ENCODE results near the gene VILL. TPM values are rescaled to one million over a fixed set of nuclear protein-coding genes. Genes with fewer than 3 reads are reported as not detected.

The VILL gene
- polyA plus RNA-seq, 2 donors = 4.9 to 16.7 TPM

DNA sequence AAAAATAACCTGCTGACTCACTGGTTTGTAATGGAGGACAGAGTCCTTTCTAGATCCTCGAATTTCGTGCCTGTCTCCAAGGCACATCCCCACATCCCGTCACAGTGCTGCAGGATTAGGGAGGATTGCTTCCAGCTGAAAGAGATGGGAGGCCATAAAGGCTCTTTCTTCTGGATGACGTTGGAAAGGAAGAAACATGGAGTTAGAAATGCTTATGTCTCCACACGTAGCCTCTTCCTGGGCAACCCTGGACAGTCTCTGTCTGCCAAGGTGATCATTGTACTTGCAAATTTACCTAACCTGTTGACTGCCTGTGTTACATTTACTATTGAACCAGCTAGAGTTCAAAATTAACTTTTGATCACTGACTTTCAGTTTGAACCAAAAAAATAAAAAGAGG lies 27.6 kb upstream of the VILL start:
- no peak overlapping the region for H3K4me3 ChIP-seq (ENCODE audit: low read depth in 1 of 2, low read length in 2 of 2)
- no peaks in the 10 kb centered on the region for H3K9me3 ChIP-seq (ENCODE audit: control insufficient read depth in 2 of 2, insufficient read depth in 1 of 2, low read depth in 1 of 2, low read length in 1 of 2)
- peaks cover 0 to 2% of the 10 kb centered on the region in 2 donors for H3K4me1 ChIP-seq (ENCODE audit: control insufficient read depth in 2 of 2, insufficient read depth in 2 of 2, low read length in 1 of 2)
- no peaks in the 10 kb centered on the region for H3K27me3 ChIP-seq (ENCODE audit: control insufficient read depth in 1 of 2, insufficient read depth in 2 of 2, low read length in 2 of 2)
- WGBS, 2 donors = 71 to 72% methylated on average over 5 of the region's 5 CpGs
- no peaks in the 10 kb centered on the region for H3K36me3 ChIP-seq (ENCODE audit: control insufficient read depth in 2 of 2, insufficient read depth in 2 of 2, low read length in 1 of 2)
- H3K27ac ChIP-seq (ENCODE audit: low read depth in 2 of 2, low read length in 1 of 2) = no peak overlapping the region

DNA sequence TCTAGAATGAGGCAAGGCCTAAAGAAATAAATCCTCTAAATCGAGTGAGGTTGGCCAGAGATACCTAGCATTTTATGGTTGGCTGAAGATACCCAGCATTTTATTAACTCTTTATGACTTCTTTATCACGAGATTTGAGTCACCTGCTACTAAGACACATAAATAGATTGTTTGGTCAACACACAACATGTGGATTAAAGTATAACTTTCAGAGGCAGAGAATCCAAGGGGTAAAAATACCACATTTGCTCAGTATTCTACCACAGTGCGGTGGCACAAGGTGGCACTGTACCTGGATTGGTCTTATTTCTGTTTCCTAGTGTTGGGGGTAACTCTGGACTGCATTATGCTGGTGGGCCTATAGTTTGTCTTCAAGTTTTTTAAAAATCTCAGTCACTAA lies 27.0 kb upstream of the VILL start:
- H3K9me3 ChIP-seq (ENCODE audit: control insufficient read depth in 2 of 2, insufficient read depth in 1 of 2, low read depth in 1 of 2, low read length in 1 of 2) = no peaks in the 10 kb centered on the region
- H3K4me3 ChIP-seq (ENCODE audit: low read depth in 1 of 2, low read length in 2 of 2) = no peak overlapping the region
- no peaks in the 10 kb centered on the region for H3K27me3 ChIP-seq (ENCODE audit: control insufficient read depth in 1 of 2, insufficient read depth in 2 of 2, low read length in 2 of 2)
- H3K4me1 ChIP-seq (ENCODE audit: control insufficient read depth in 2 of 2, insufficient read depth in 2 of 2, low read length in 1 of 2) = peaks cover 0 to 2% of the 10 kb centered on the region in 2 donors
- H3K27ac ChIP-seq (ENCODE audit: low read depth in 2 of 2, low read length in 1 of 2) = no peak overlapping the region
- WGBS, 2 donors = 64 to 80% methylated on average over 3 of the region's 3 CpGs
- H3K36me3 ChIP-seq (ENCODE audit: control insufficient read depth in 2 of 2, insufficient read depth in 2 of 2, low read length in 1 of 2) = no peaks in the 10 kb centered on the region

DNA sequence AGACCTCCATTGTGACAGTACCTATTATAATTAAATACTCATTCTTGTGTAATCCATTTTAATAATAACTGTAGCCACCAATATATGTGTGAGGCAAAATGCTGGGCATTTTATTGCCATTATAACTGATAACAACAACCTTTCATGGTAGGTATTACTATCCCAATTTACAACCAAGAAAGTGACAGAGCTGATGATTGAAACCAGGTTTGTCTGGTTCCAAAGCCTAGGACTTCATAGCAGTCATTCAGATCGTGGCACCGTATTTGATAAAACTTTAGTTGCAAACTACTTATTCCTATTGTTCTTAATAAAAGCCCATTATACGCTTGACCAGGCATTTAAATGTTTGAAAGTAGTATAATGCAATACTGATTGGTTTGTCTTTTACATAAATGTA lies 26.4 kb upstream of the VILL start:
- 78 to 95% methylated on average over 3 of the region's 3 CpGs for WGBS, 2 donors
- no peak overlapping the region for H3K27ac ChIP-seq (ENCODE audit: low read depth in 2 of 2, low read length in 1 of 2)
- no peaks in the 10 kb centered on the region for H3K9me3 ChIP-seq (ENCODE audit: control insufficient read depth in 2 of 2, insufficient read depth in 1 of 2, low read depth in 1 of 2, low read length in 1 of 2)
- peaks cover under 1 to 2% of the 10 kb centered on the region in 2 donors for H3K4me1 ChIP-seq (ENCODE audit: control insufficient read depth in 2 of 2, insufficient read depth in 2 of 2, low read length in 1 of 2)
- no peak overlapping the region for H3K4me3 ChIP-seq (ENCODE audit: low read depth in 1 of 2, low read length in 2 of 2)
- no peaks in the 10 kb centered on the region for H3K27me3 ChIP-seq (ENCODE audit: control insufficient read depth in 1 of 2, insufficient read depth in 2 of 2, low read length in 2 of 2)
- H3K36me3 ChIP-seq (ENCODE audit: control insufficient read depth in 2 of 2, insufficient read depth in 2 of 2, low read length in 1 of 2) = no peaks in the 10 kb centered on the region

DNA sequence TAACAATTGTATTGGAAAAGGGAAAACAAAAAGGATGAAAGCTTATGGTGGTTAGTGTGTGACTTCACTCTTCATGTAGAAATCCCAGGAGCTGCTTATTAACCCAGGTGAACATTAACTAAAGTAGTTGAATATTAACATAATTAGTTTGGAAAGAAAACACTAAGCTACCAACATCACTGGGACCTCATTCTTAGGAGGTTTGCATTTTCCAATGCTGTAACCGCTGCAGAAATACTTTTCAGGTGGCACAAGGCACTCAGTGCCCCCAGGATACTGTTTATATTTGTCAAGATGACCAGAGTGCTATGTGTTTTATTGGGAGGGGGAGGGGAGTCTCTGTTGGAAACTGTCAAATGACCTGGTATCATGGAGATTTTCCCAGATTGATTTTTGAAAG lies 25.9 kb upstream of the VILL start:
- Histone ChIP-seq H3K36me3 (ENCODE audit: control insufficient read depth in 2 of 2, insufficient read depth in 2 of 2, low read length in 1 of 2) (peaks cover 0 to 3% of the 10 kb centered on the region in 2 donors), H3K4me3 (ENCODE audit: low read depth in 1 of 2, low read length in 2 of 2) (no peak overlapping the region), H3K27ac (ENCODE audit: low read depth in 2 of 2, low read length in 1 of 2) (no peak overlapping the region), H3K4me1 (ENCODE audit: control insufficient read depth in 2 of 2, insufficient read depth in 2 of 2, low read length in 1 of 2) (peaks cover 2 to 6% of the 10 kb centered on the region in 2 donors), H3K27me3 (ENCODE audit: control insufficient read depth in 1 of 2, insufficient read depth in 2 of 2, low read length in 2 of 2) (no peaks in the 10 kb centered on the region), H3K9me3 (ENCODE audit: control insufficient read depth in 2 of 2, insufficient read depth in 1 of 2, low read depth in 1 of 2, low read length in 1 of 2) (no peaks in the 10 kb centered on the region)
- WGBS, 2 donors = 60 to 82% methylated on average over 1 of the region's 1 CpG

DNA sequence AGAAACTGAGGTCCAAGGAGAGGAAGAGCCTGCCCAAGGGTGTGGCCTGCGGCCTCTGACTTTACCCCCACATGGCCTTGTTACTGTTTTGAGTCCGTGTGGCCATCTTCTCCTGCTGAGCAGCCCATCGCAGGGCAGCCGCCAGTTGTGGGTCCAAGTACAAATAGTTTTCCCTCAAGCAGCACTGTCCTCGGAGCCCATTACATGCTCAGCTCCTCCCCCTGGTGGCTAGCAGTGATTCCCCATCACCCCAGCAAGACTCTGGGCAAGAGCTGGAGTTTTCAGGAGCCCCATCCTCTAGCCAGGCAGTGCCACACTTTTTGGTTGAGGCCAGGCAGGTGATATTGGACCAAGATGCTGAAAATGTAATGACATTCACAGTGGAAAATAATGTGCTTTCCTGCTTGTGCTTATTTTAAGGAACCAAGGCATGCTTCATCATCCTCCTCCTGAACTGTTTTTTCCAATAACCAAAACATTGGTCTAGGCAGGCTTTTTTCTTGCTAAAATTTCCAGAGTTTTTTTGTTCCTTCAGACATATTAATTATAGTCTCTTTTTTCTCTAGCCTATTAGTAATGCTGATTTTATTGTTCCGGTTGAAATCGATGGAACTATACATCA lies 23.2 kb upstream of the VILL start:
- Histone ChIP-seq H3K4me1 (ENCODE audit: control insufficient read depth in 2 of 2, insufficient read depth in 2 of 2, low read length in 1 of 2) (peaks cover 0 to 6% of the 10 kb centered on the region in 2 donors), H3K27me3 (ENCODE audit: control insufficient read depth in 1 of 2, insufficient read depth in 2 of 2, low read length in 2 of 2) (no peaks in the 10 kb centered on the region), H3K27ac (ENCODE audit: low read depth in 2 of 2, low read length in 1 of 2) (no peak overlapping the region), H3K9me3 (ENCODE audit: control insufficient read depth in 2 of 2, insufficient read depth in 1 of 2, low read depth in 1 of 2, low read length in 1 of 2) (no peaks in the 10 kb centered on the region), H3K36me3 (ENCODE audit: control insufficient read depth in 2 of 2, insufficient read depth in 2 of 2, low read length in 1 of 2) (peaks cover 0 to 7% of the 10 kb centered on the region in 2 donors), H3K4me3 (ENCODE audit: low read depth in 1 of 2, low read length in 2 of 2) (no peak overlapping the region)
- 47 to 53% methylated on average over 7 of the region's 7 CpGs for WGBS, 2 donors

DNA sequence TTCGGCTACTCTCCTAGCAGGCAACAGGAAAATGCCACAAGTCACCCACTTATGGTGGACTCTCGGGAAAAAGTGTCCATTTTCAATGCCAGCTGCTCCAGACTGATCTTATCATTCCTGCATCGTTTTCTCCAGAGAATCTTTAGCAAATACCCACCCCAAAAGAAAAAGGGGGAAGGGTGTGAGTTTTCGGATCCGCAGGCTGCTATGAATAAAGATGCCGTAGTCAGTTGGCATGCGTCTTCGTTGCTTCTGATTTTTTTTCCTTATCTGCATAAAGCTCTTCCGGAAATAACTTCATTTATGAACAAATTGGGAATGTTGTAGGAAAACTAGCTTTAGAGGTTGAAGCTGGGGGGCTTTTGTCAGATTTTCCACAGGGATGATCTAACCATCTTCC lies 22.4 kb upstream of the VILL start:
- Histone ChIP-seq H3K27me3 (ENCODE audit: control insufficient read depth in 1 of 2, insufficient read depth in 2 of 2, low read length in 2 of 2) (no peaks in the 10 kb centered on the region), H3K4me1 (ENCODE audit: control insufficient read depth in 2 of 2, insufficient read depth in 2 of 2, low read length in 1 of 2) (peaks cover 0 to 6% of the 10 kb centered on the region in 2 donors), H3K9me3 (ENCODE audit: control insufficient read depth in 2 of 2, insufficient read depth in 1 of 2, low read depth in 1 of 2, low read length in 1 of 2) (no peaks in the 10 kb centered on the region), H3K36me3 (ENCODE audit: control insufficient read depth in 2 of 2, insufficient read depth in 2 of 2, low read length in 1 of 2) (peaks cover 0 to 7% of the 10 kb centered on the region in 2 donors), H3K4me3 (ENCODE audit: low read depth in 1 of 2, low read length in 2 of 2) (no peak overlapping the region), H3K27ac (ENCODE audit: low read depth in 2 of 2, low read length in 1 of 2) (no peak overlapping the region)
- WGBS, 2 donors = 88 to 92% methylated on average over 9 of the region's 9 CpGs

DNA sequence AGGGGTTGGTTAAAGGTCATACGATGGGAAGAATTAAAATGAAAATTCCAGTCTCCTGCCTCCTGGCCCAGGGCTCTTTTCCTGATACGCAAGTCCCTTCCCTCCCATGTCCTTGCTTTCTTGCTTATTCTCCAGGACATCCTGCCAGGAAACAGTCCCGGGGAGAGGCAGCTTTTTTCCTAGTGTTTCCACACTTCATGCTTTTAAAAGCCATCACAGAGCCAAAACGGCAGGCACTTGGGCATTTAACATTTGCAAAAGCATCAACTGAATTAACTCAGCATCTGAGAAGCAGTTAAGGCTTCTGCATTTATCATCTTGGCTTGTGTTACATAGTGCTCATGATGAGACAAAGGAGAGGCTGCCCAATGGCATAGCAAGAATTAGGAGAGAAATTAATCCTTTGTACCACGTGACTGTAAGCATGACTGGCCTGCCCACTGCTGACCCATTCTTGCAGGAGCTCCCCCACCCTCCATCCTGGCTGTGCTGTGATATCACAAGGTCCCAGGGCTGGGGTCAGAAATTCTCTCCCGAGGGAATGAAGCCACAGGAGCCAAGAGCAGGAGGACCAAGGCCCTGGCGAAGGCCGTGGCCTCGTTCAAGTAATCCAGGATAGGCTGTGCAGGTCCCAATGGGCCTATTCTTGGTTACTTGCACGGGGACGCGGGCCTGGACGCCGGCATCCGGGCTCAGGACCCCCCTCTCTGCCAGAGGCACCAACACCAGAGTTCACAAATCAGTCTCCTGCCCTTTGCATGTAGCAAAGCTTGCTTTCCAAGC lies 21.6 kb upstream of the VILL start:
- WGBS, 2 donors = 79 to 82% methylated on average over 15 of the region's 15 CpGs
- H3K4me1 ChIP-seq (ENCODE audit: control insufficient read depth in 2 of 2, insufficient read depth in 2 of 2, low read length in 1 of 2) = peaks cover 0 to 6% of the 10 kb centered on the region in 2 donors
- no peak overlapping the region for H3K27ac ChIP-seq (ENCODE audit: low read depth in 2 of 2, low read length in 1 of 2)
- peaks cover 0 to 9% of the 10 kb centered on the region in 2 donors for H3K36me3 ChIP-seq (ENCODE audit: control insufficient read depth in 2 of 2, insufficient read depth in 2 of 2, low read length in 1 of 2)
- H3K4me3 ChIP-seq (ENCODE audit: low read depth in 1 of 2, low read length in 2 of 2) = no peak overlapping the region
- H3K9me3 ChIP-seq (ENCODE audit: control insufficient read depth in 2 of 2, insufficient read depth in 1 of 2, low read depth in 1 of 2, low read length in 1 of 2) = no peaks in the 10 kb centered on the region
- H3K27me3 ChIP-seq (ENCODE audit: control insufficient read depth in 1 of 2, insufficient read depth in 2 of 2, low read length in 2 of 2) = no peaks in the 10 kb centered on the region

DNA sequence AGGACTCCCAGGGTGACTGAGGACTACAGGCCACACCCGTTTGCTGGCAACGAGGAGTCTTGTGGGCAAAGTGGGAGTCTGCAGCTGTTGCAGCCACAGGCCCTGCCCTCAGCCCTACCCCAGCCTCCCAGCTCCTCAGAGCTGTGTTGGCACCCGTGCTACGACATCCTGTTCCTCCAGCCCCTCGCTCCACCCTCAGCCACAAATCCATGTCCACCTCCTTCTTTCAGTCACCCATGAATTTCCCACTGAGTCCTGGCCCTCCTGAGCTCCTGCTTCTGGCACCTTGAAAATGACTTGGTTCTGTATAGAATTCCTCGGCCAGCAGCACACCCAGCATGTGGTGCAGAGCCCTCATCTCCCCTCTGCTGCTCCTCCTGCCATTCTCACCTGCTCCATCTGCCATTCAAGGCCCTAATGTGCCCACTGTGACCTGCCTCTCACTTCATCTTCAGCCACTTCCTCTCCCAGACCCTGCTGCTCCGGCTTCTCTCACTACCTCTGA lies 20.9 kb upstream of the VILL start:
- H3K36me3 ChIP-seq (ENCODE audit: control insufficient read depth in 2 of 2, insufficient read depth in 2 of 2, low read length in 1 of 2) = peaks cover 0 to 13% of the 10 kb centered on the region in 2 donors
- no peaks in the 10 kb centered on the region for H3K27me3 ChIP-seq (ENCODE audit: control insufficient read depth in 1 of 2, insufficient read depth in 2 of 2, low read length in 2 of 2)
- no peaks in the 10 kb centered on the region for H3K9me3 ChIP-seq (ENCODE audit: control insufficient read depth in 2 of 2, insufficient read depth in 1 of 2, low read depth in 1 of 2, low read length in 1 of 2)
- peaks cover 0 to 6% of the 10 kb centered on the region in 2 donors for H3K4me1 ChIP-seq (ENCODE audit: control insufficient read depth in 2 of 2, insufficient read depth in 2 of 2, low read length in 1 of 2)
- no peak overlapping the region for H3K4me3 ChIP-seq (ENCODE audit: low read depth in 1 of 2, low read length in 2 of 2)
- H3K27ac ChIP-seq (ENCODE audit: low read depth in 2 of 2, low read length in 1 of 2) = no peak overlapping the region
- 61 to 67% methylated on average over 7 of the region's 7 CpGs for WGBS, 2 donors

DNA sequence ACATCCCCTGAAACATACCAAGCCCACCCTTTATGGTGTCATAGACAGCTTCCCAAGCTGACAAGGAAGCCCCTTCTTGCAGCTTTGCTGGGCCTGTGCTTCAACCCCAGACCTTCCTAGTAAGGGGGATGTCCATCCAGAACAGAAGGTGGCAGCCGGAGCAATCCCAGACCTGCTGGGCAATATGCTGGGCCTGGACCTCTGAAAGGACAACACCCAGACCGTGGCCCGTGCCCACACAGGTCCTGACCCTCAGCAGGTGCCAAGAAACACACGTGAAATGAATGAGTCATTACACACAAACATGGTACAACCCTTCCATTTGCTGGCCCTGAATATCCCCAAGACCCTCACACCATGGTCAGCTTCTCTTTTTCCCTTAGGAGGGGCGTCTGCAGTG lies 19.8 kb upstream of the VILL start:
- no peaks in the 10 kb centered on the region for H3K9me3 ChIP-seq (ENCODE audit: control insufficient read depth in 2 of 2, insufficient read depth in 1 of 2, low read depth in 1 of 2, low read length in 1 of 2)
- H3K27me3 ChIP-seq (ENCODE audit: control insufficient read depth in 1 of 2, insufficient read depth in 2 of 2, low read length in 2 of 2) = no peaks in the 10 kb centered on the region
- no peak overlapping the region for H3K4me3 ChIP-seq (ENCODE audit: low read depth in 1 of 2, low read length in 2 of 2)
- H3K27ac ChIP-seq (ENCODE audit: low read depth in 2 of 2, low read length in 1 of 2) = no peak overlapping the region
- peaks cover 3 to 16% of the 10 kb centered on the region in 2 donors for H3K36me3 ChIP-seq (ENCODE audit: control insufficient read depth in 2 of 2, insufficient read depth in 2 of 2, low read length in 1 of 2)
- 66 to 74% methylated on average over 5 of the region's 5 CpGs for WGBS, 2 donors
- H3K4me1 ChIP-seq (ENCODE audit: control insufficient read depth in 2 of 2, insufficient read depth in 2 of 2, low read length in 1 of 2) = peaks cover 0 to 6% of the 10 kb centered on the region in 2 donors

Data from esophagus (tissue), 2 donors.